ENCODE results near the gene UBE2E1. TPM values are rescaled to one million over a fixed set of nuclear protein-coding genes. Genes with fewer than 3 reads are reported as not detected.

UBE2E1 gene
- total and polyA plus RNA-seq, 2 donors (not counting 1 experiment from before 2014, with no cell fraction given): 46.7 to 63.7 TPM

- WGBS (ENCODE audit: insufficient coverage): 98% methylated on average over 27 of the region's 28 CpGs
- no peaks in the 10 kb centered on the region for H3K27me3 Mint-ChIP-seq
- H3K79me2 ChIP-seq (ENCODE audit: control insufficient read depth, insufficient read depth, low read length): peaks cover 25% of the 10 kb centered on the region
- H3K4me1 Mint-ChIP-seq: peaks cover 21% of the 10 kb centered on the region
- H3K27ac Mint-ChIP-seq: no peak overlapping the region
- H3K27ac ChIP-seq (ENCODE audit: low read length in 2 of 2): no peak overlapping the region
- CTCF ChIA-PET: interaction anchor here (1.4 kb wide), 1 partner anchor 13 kb away, joined by 3 read pairs; no protein-coding TSS in a partner anchor
- no peak overlapping the region for H2AFZ ChIP-seq (ENCODE audit: insufficient read depth, low read depth, low read length, poor library complexity, severe bottlenecking)
- no peaks in the 10 kb centered on the region for H3K27me3 ChIP-seq (replicated peaks in 1 of 4; ENCODE audit: control extremely low read depth in 1 of 4, control insufficient read depth in 3 of 4, insufficient read depth in 4 of 4, low read length in 3 of 4)
- H3K9me3 ChIP-seq (ENCODE audit: control extremely low read depth in 1 of 3, control insufficient read depth in 2 of 3, insufficient read depth in 1 of 3, low read length in 2 of 3): peaks cover 0 to 8% (median 0%) of the 10 kb centered on the region in 3 donors
- no peaks in the 10 kb centered on the region for H3K36me3 ChIP-seq (replicated peaks in 1 of 2; ENCODE audit: control extremely low read depth in 1 of 2, control insufficient read depth in 1 of 2, extremely low read depth in 1 of 2, insufficient read depth in 2 of 2, low read length in 1 of 2)
- no peaks in the 10 kb centered on the region for H3K9me3 Mint-ChIP-seq (ENCODE audit: insufficient read depth)
- peaks cover 0 to 7% of the 10 kb centered on the region in 2 donors for H3K4me1 ChIP-seq (ENCODE audit: control insufficient read depth in 2 of 2, insufficient read depth in 2 of 2, low read length in 2 of 2)
- intact Hi-C loops (cut with micrococcal nuclease): no loop called here
- DNase-seq: no peak
- no peak overlapping the region for H3K4me3 ChIP-seq (ENCODE audit: control extremely low read depth in 1 of 5, extremely low read depth in 1 of 5, insufficient read depth in 1 of 5, low read depth in 2 of 5, low read length in 4 of 5)
- no peak overlapping the region for H3K4me2 ChIP-seq (replicated peaks; ENCODE audit: low read depth, low read length, poor library complexity, severe bottlenecking)
- POLR2A ChIA-PET: interaction anchor here (0.6 kb wide), 1 partner anchor 60 kb away, joined by 3 read pairs; no protein-coding TSS in a partner anchor
- no peak for ATAC-seq (ENCODE audit: low read depth)
- no peak overlapping the region for H3K9ac ChIP-seq (ENCODE audit: low read length)
- peaks cover 24% of the 10 kb centered on the region for H4K20me1 ChIP-seq (ENCODE audit: control insufficient read depth, insufficient read depth, low read length, poor library complexity, severe bottlenecking)
- no peak overlapping the region for H3K4me3 Mint-ChIP-seq
- TF ChIP-seq CTCF (IDR thresholded peaks at IDR 0.05): no peak
- TF ChIP-seq EZH2 (IDR thresholded peaks at IDR 0.05; ENCODE audit: borderline replicate concordance, insufficient read depth, low read depth, low read length, poor library complexity, severe bottlenecking): no peak
Measured at GRCh38 chr3:23882487-23882918, 76.7 kb downstream of the UBE2E1 start.

GRCh38 chr3:23884481-23884880, 78.7 kb downstream of the UBE2E1 start:
- Histone ChIP-seq H3K79me2 (ENCODE audit: control insufficient read depth, insufficient read depth, low read length) (peaks cover 8% of the 10 kb centered on the region), H3K9ac (ENCODE audit: low read length) (no peak overlapping the region), H4K20me1 (ENCODE audit: control insufficient read depth, insufficient read depth, low read length, poor library complexity, severe bottlenecking) (peaks cover 19% of the 10 kb centered on the region), H3K27ac (ENCODE audit: low read length in 2 of 2) (no peak overlapping the region), H3K4me1 (ENCODE audit: control insufficient read depth in 2 of 2, insufficient read depth in 2 of 2, low read length in 2 of 2) (peaks cover 0 to 7% of the 10 kb centered on the region in 2 donors), H3K9me3 (ENCODE audit: control extremely low read depth in 1 of 3, control insufficient read depth in 2 of 3, insufficient read depth in 1 of 3, low read length in 2 of 3) (peaks cover 0 to 8% (median 0%) of the 10 kb centered on the region in 3 donors), H3K36me3 (replicated peaks in 1 of 2; ENCODE audit: control extremely low read depth in 1 of 2, control insufficient read depth in 1 of 2, extremely low read depth in 1 of 2, insufficient read depth in 2 of 2, low read length in 1 of 2) (peaks cover 0 to 3% of the 10 kb centered on the region in 2 experiments), H3K27me3 (replicated peaks in 1 of 4; ENCODE audit: control extremely low read depth in 1 of 4, control insufficient read depth in 3 of 4, insufficient read depth in 4 of 4, low read length in 3 of 4) (no peaks in the 10 kb centered on the region), H2AFZ (ENCODE audit: insufficient read depth, low read depth, low read length, poor library complexity, severe bottlenecking) (no peak overlapping the region), H3K4me2 (replicated peaks; ENCODE audit: low read depth, low read length, poor library complexity, severe bottlenecking) (no peak overlapping the region), H3K4me3 (ENCODE audit: control extremely low read depth in 1 of 5, extremely low read depth in 1 of 5, insufficient read depth in 1 of 5, low read depth in 2 of 5, low read length in 4 of 5) (no peak overlapping the region)
- 100% methylated on average over 1 of the region's 2 CpGs for WGBS (ENCODE audit: insufficient coverage)
- no peak overlapping the region for H3K4me3 Mint-ChIP-seq
- DNase-seq (no peak), ATAC-seq (ENCODE audit: low read depth) (no peak)
- H3K27ac Mint-ChIP-seq: no peak overlapping the region
- POLR2A ChIA-PET: no interaction called here
- TF ChIP-seq CTCF (IDR thresholded peaks at IDR 0.05) (no peak), EZH2 (IDR thresholded peaks at IDR 0.05; ENCODE audit: borderline replicate concordance, insufficient read depth, low read depth, low read length, poor library complexity, severe bottlenecking) (no peak)
- CTCF ChIA-PET: no interaction called here
- no peaks in the 10 kb centered on the region for H3K27me3 Mint-ChIP-seq
- H3K9me3 Mint-ChIP-seq (ENCODE audit: insufficient read depth): no peaks in the 10 kb centered on the region
- H3K4me1 Mint-ChIP-seq: peaks cover 17% of the 10 kb centered on the region
- intact Hi-C loops (cut with micrococcal nuclease): no loop called here

Data from B cell (primary cell).